HCT116 (cell line): Measurements from ENCODE around the gene ADNP. TPM values are rescaled to one million over a fixed set of nuclear protein-coding genes. Genes with fewer than 3 reads are reported as not detected.

Source experiments
- ATAC-seq: fragments of 200-7000 bp; cut with Tn5 transposase; 2 replicates; pipeline ENCODE4 v1.9.1; 2020; ENCODE audit warnings: mild to moderate bottlenecking, moderate library complexity
- BruUV-seq: library from RNA; stranded (reverse); fragments of 400-500 nt; replicated peaks from 2 replicates; lab custom pipeline; 2021; lab: Mats Ljungman, UMichigan
- CTCF ChIA-PET: fragments of 300-600 bp; sonication (Branson Sonifier 250); formaldehyde crosslinking; loops from one replicate; lab custom pipeline; 2021; ENCODE audit warnings: antibody characterized with exemption; lab: Charles Lee
- POLR2A ChIA-PET: fragments of 300-600, 350-600 bp; sonication (Branson Sonifier 250); formaldehyde crosslinking; loops from one replicate; lab custom pipeline; 2021; ENCODE audit warnings: antibody characterized with exemption; lab: Charles Lee
- RAD21 ChIA-PET, 2 experiments: fragments of 300-600 bp; sonication (Branson Sonifier 250); formaldehyde crosslinking; loops; one replicate each; lab custom pipeline; 2023; ENCODE audit warnings: low total read pairs in 2 of 2; ENCODE audit not compliant: uncharacterized antibody in 2 of 2, unreplicated experiment in 2 of 2, low non-redundant PET in 1 of 2; lab: Charles Lee
- DNase-seq: peaks from one replicate; pipeline ENCODE4 v3.0.0-alpha.2; 2010; ENCODE audit warnings: low read depth, low spot score
- H2AFZ ChIP-seq: fragments of 200-600 bp; shearing (Covaris generic), sonication (generic); 2 replicates; pipeline ENCODE4 v1.6.1; 2017; ENCODE audit warnings: low read depth, mixed run types, mixed read lengths, antibody characterized with exemption, low read length; ENCODE audit not compliant: poor library complexity, severe bottlenecking
- H3K27ac ChIP-seq: 2 replicates; pipeline ENCODE4 v1.5.1; 2012; ENCODE audit warnings: low read depth, low read length
- H3K27me3 ChIP-seq: fragments of 200-600 bp; sonication (generic); 2 replicates; pipeline ENCODE4 v1.6.1; 2016; ENCODE audit warnings: mixed run types, low read length, mixed read lengths; ENCODE audit not compliant: insufficient read depth
- H3K36me3 ChIP-seq, 2 experiments: fragments of 200-500 bp in 1 of 2; fragments of 200-600 bp in 1 of 2; sonication (Bioruptor generic) in 1 of 2; sonication (generic) in 1 of 2; 2 replicates each; pipeline versions ENCODE4 v1.5.1 to v1.6.1; 2014 to 2016; ENCODE audit warnings: low read length in 2 of 2, inconsistent platforms in 1 of 2, mixed read lengths in 1 of 2, mixed run types in 1 of 2; ENCODE audit not compliant: insufficient read depth in 2 of 2, control insufficient read depth in 1 of 2
- H3K4me1 ChIP-seq, 2 experiments: fragments of 200-600 bp in 1 of 2; sonication (generic) in 1 of 2; 2 replicates each; pipeline versions ENCODE4 v1.5.1 to v1.6.1; 2012 to 2017; ENCODE audit warnings: low read length in 2 of 2, inconsistent platforms in 1 of 2, mild to moderate bottlenecking in 1 of 2, mixed read lengths in 1 of 2, mixed run types in 1 of 2, moderate library complexity in 1 of 2; ENCODE audit not compliant: insufficient read depth in 2 of 2, control insufficient read depth in 1 of 2
- H3K4me2 ChIP-seq: fragments of 200-600 bp; sonication (generic); 2 replicates; pipeline ENCODE4 v1.6.1; 2017; ENCODE audit warnings: mixed run types, low read length, mixed read lengths
- H3K4me3 ChIP-seq, 2 experiments: fragments of 200-600 bp in 1 of 2; sonication (generic) in 1 of 2; replicated peaks in 1 of 2; 2 replicates each; pipeline ENCODE4 v1.5.1; 2011 to 2016; ENCODE audit warnings: low read length in 2 of 2, control low read depth in 1 of 2, low read depth in 1 of 2, mild to moderate bottlenecking in 1 of 2, mixed read lengths in 1 of 2, mixed run types in 1 of 2
- H3K79me2 ChIP-seq: fragments of 200-600 bp; sonication (generic); 2 replicates; pipeline ENCODE4 v1.6.1; 2017; ENCODE audit warnings: mild to moderate bottlenecking, mixed run types, low read length, moderate library complexity, mixed read lengths; ENCODE audit not compliant: insufficient read depth
- H3K9ac ChIP-seq: fragments of 200-600 bp; sonication (generic); 2 replicates; pipeline ENCODE4 v1.6.1; 2016; ENCODE audit warnings: low read length, mixed read lengths
- H3K9me2 ChIP-seq: fragments of 200-600 bp; sonication (generic), shearing (Covaris generic); 2 replicates; pipeline ENCODE4 v1.6.1; 2017; ENCODE audit warnings: mixed run types, mild to moderate bottlenecking, moderate library complexity; ENCODE audit not compliant: insufficient read depth
- H3K9me3 ChIP-seq, 2 experiments: fragments of 200-500 bp in 1 of 2; fragments of 200-600 bp in 1 of 2; sonication (Bioruptor generic) in 1 of 2; sonication (generic) in 1 of 2; 2 replicates each; pipeline ENCODE4 v1.6.1; 2014 to 2017; ENCODE audit warnings: low read length in 2 of 2, mixed read lengths in 2 of 2, inconsistent platforms in 1 of 2, low read depth in 1 of 2, mild to moderate bottlenecking in 1 of 2, mixed run types in 1 of 2, moderate library complexity in 1 of 2; ENCODE audit not compliant: control insufficient read depth in 1 of 2, insufficient read depth in 1 of 2
- H4K20me1 ChIP-seq: fragments of 200-600 bp; sonication (generic), shearing (Covaris generic); 2 replicates; pipeline ENCODE4 v1.6.1; 2017; ENCODE audit warnings: mixed run types, mild to moderate bottlenecking, moderate library complexity; ENCODE audit not compliant: insufficient read depth
- ATF3 ChIP-seq: IDR thresholded peaks from 2 replicates; pipeline ENCODE4 v1.6.1; 2012
- CBX3 ChIP-seq: IDR thresholded peaks from 2 replicates; pipeline ENCODE4 v1.6.1; 2012; ENCODE audit warnings: low read depth
- CTCF ChIP-seq, 3 experiments: fragments of 200-600 bp in 1 of 3; sonication (generic) in 1 of 3; IDR thresholded peaks in 2 of 3; conservative IDR thresholded peaks in 1 of 3; 2 replicates each; pipeline ENCODE4 v1.5.1; 2012 to 2017; ENCODE audit warnings: low read depth in 2 of 3, low read length in 2 of 3, antibody characterized with exemption in 1 of 3, borderline replicate concordance in 1 of 3, control low read depth in 1 of 3, mild to moderate bottlenecking in 1 of 3, mixed read lengths in 1 of 3, mixed run types in 1 of 3, moderate library complexity in 1 of 3; ENCODE audit not compliant: insufficient read depth in 1 of 3
- EZH2phosphoT487 ChIP-seq: fragments of 200-600 bp; IDR thresholded peaks from 2 replicates; pipeline ENCODE4 v1.6.1; 2018; ENCODE audit warnings: antibody characterized with exemption, borderline replicate concordance
- JUND ChIP-seq: IDR thresholded peaks from 2 replicates; pipeline ENCODE4 v1.6.1; 2012
- MAX ChIP-seq: IDR thresholded peaks from 2 replicates; pipeline ENCODE4 v1.6.1; 2012
- POLR2A ChIP-seq: IDR thresholded peaks from 2 replicates; pipeline ENCODE4 v1.7.0; 2011; ENCODE audit warnings: borderline replicate concordance; ENCODE audit not compliant: insufficient read depth, insufficient read length; ENCODE audit errors: extremely low read depth
- POLR2AphosphoS5 ChIP-seq: IDR thresholded peaks from 2 replicates; pipeline ENCODE4 v1.6.1; 2011; ENCODE audit warnings: mild to moderate bottlenecking, low read depth, low read length, moderate library complexity
- RAD21 ChIP-seq: IDR thresholded peaks from 2 replicates; pipeline ENCODE4 v1.6.1; 2012; ENCODE audit warnings: low read depth, mild to moderate bottlenecking
- SP1 ChIP-seq: IDR thresholded peaks from 2 replicates; pipeline ENCODE4 v1.6.1; 2012; ENCODE audit warnings: low read depth
- SRF ChIP-seq: IDR thresholded peaks from 2 replicates; pipeline ENCODE4 v1.6.1; 2012; ENCODE audit warnings: low read depth
- TCF7L2 ChIP-seq: IDR thresholded peaks from 2 replicates; pipeline ENCODE4 v1.7.0; 2011; ENCODE audit warnings: borderline replicate concordance, inconsistent platforms; ENCODE audit not compliant: insufficient read depth, insufficient read length; ENCODE audit errors: extremely low read depth
- YY1 ChIP-seq: IDR thresholded peaks from 2 replicates; pipeline ENCODE4 v1.6.1; 2011; ENCODE audit warnings: low read length, low read depth, moderate library complexity, mild to moderate bottlenecking; ENCODE audit not compliant: insufficient replicate concordance; ENCODE audit errors: extremely low read depth
- intact Hi-C: fragments of 100-400 bp; cut with micrococcal nuclease; formaldehyde crosslinking; loops from 2 replicates; pipeline ENCODE4 v1.10.0; 2022
- total RNA-seq: library from RNA; stranded (reverse); gene quantifications from one replicate; pipeline ENCODE4 v1.2.1, GENCODE V29; 2021; ENCODE audit not compliant: unreplicated experiment

The ADNP gene
- total RNA-seq, 1 experiment from 2014 or later, result 85.9 TPM

- no TSS peak for BruUV-seq
- H3K36me3 ChIP-seq, result no peaks in the 10 kb centered on the region
- ATAC-seq (no peak), DNase-seq (no peak)
- ChIA-PET RAD21 (no interaction called here), CTCF (no interaction called here), POLR2A (interaction anchor here (1.3 kb wide), 1 partner anchor 10 kb away, joined by 3 read pairs; no protein-coding TSS in a partner anchor)
- intact Hi-C loops, result no loop called here
- no peak overlapping the region for H3K4me3 ChIP-seq
- H3K9ac ChIP-seq, result no peak overlapping the region
- H3K4me2 ChIP-seq, result no peak overlapping the region
- TF ChIP-seq YY1 (no peak), ATF3 (no peak), SRF (no peak), POLR2A (no peak), TCF7L2 (no peak), CBX3 (no peak), POLR2AphosphoS5 (no peak), RAD21 (no peak), CTCF (IDR thresholded peaks at IDR 0.05 in 2 of 3, conservative IDR thresholded peaks at IDR 0.05 in 1 of 3; ENCODE audit: borderline replicate concordance in 1 of 3, insufficient read depth in 1 of 3, low read depth in 2 of 3, low read length in 2 of 3) (no peak), SP1 (no peak), MAX (no peak), JUND (no peak), EZH2phosphoT487 (no peak)
- no peak overlapping the region for H3K27ac ChIP-seq
- no peak overlapping the region for H2AFZ ChIP-seq
- no peaks in the 10 kb centered on the region for H3K79me2 ChIP-seq
- no peaks in the 10 kb centered on the region for H3K9me3 ChIP-seq
- no peaks in the 10 kb centered on the region for H3K4me1 ChIP-seq
- no peaks in the 10 kb centered on the region for H3K27me3 ChIP-seq
- H4K20me1 ChIP-seq, result no peaks in the 10 kb centered on the region
- H3K9me2 ChIP-seq, result no peaks in the 10 kb centered on the region
These were observed 51.3 kb downstream of the ADNP start for GRCh38 chr20:50879649-50880550.
